Karpas-422 (cell line): Measurements from ENCODE around the gene SNX27. TPM values are rescaled to one million over a fixed set of nuclear protein-coding genes. Genes with fewer than 3 reads are reported as not detected.

ENCODE experiments used
- DNase-seq: peaks from one replicate; pipeline ENCODE4 v3.0.0-alpha.2; 2015
- H2AFZ ChIP-seq: fragments of 200-600 bp; sonication (generic); 2 replicates; pipeline ENCODE4 v1.6.1; 2014; ENCODE audit warnings: antibody characterized with exemption, low read length, mixed read lengths
- H3K27ac ChIP-seq: fragments of 200-600 bp; sonication (generic); 2 replicates; pipeline ENCODE4 v1.5.1; 2014; ENCODE audit warnings: mild to moderate bottlenecking, low read length, moderate library complexity
- H3K27me3 ChIP-seq: fragments of 200-600 bp; sonication (generic); 2 replicates; pipeline ENCODE4 v1.6.1; 2014; ENCODE audit warnings: low read length, mixed read lengths
- H3K36me3 ChIP-seq: fragments of 200-600 bp; sonication (generic); 2 replicates; pipeline ENCODE4 v1.6.1; 2014; ENCODE audit warnings: low read length, mixed read lengths; ENCODE audit not compliant: insufficient read depth
- H3K4me1 ChIP-seq: fragments of 200-600 bp; sonication (generic); 2 replicates; pipeline ENCODE4 v1.6.1; 2014; ENCODE audit warnings: mild to moderate bottlenecking, low read length, mixed read lengths
- H3K4me2 ChIP-seq: fragments of 200-600 bp; sonication (generic); 2 replicates; pipeline ENCODE4 v1.6.1; 2014; ENCODE audit warnings: low read length, low read depth, mild to moderate bottlenecking; ENCODE audit not compliant: poor library complexity, severe bottlenecking
- H3K4me3 ChIP-seq: fragments of 200-600 bp; sonication (generic); 2 replicates; pipeline ENCODE4 v1.5.1; 2014; ENCODE audit warnings: mild to moderate bottlenecking, antibody characterized with exemption, low read length, mixed read lengths
- H3K79me2 ChIP-seq: fragments of 200-600 bp; sonication (generic); 2 replicates; pipeline ENCODE4 v1.6.1; 2014; ENCODE audit warnings: mild to moderate bottlenecking, low read length, mixed read lengths
- H3K9ac ChIP-seq: fragments of 200-600 bp; sonication (generic); 2 replicates; pipeline ENCODE4 v1.6.0; 2014; ENCODE audit warnings: low read length
- H3K9me2 ChIP-seq: fragments of 200-600 bp; sonication (generic), shearing (Covaris generic); replicated peaks from 2 replicates; pipeline ENCODE4 v1.6.0; 2014; ENCODE audit warnings: mild to moderate bottlenecking, low read length, moderate library complexity; ENCODE audit not compliant: insufficient read depth
- H3K9me3 ChIP-seq: fragments of 300-700, 200-600 bp; sonication (generic); 2 replicates; pipeline ENCODE4 v1.6.1; 2014; ENCODE audit warnings: low read length, mixed read lengths
- H4K20me1 ChIP-seq: fragments of 200-600 bp; sonication (generic); 2 replicates; pipeline ENCODE4 v1.6.1; 2014; ENCODE audit warnings: mild to moderate bottlenecking, antibody characterized with exemption, low read length, low read depth; ENCODE audit not compliant: insufficient read depth
- total RNA-seq: library from RNA; depleted of rRNA; stranded (reverse); fragments of >200 nt; shearing (Covaris generic); gene quantifications from 2 replicates; pipeline ENCODE4 v1.2.3, GENCODE V29; 2014; ENCODE audit warnings: low replicate concordance

The SNX27 gene
- total RNA-seq, 1 experiment from 2014 or later: 40.4 TPM

DNA sequence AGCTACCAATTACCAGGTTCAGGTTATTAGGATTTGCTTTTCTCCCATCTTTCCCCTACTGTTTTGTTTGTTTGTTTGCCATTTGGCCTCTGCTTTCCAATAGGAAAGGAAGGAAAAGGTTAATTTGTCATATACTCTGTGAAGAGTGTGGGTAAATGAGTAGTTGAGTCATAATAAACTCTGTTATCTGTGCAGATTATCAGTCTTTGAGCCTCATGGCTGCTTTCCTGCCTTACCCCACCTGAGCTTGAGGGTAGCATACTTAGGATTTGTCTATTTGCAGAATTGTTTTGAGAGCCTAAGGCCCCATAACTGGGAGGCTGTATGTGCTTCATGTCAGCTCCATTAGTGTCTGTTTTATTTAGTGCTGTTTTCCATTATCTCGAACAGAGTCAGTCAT lies 32.9 kb upstream of the SNX27 start:
- Histone ChIP-seq H3K27ac (no peak overlapping the region), H2AFZ (no peak overlapping the region), H3K4me2 (no peak overlapping the region), H3K27me3 (no peaks in the 10 kb centered on the region), H3K9me2 (no peaks in the 10 kb centered on the region), H3K4me3 (no peak overlapping the region), H3K9me3 (no peaks in the 10 kb centered on the region), H3K36me3 (no peaks in the 10 kb centered on the region), H4K20me1 (no peaks in the 10 kb centered on the region), H3K9ac (no peak overlapping the region), H3K4me1 (no peaks in the 10 kb centered on the region), H3K79me2 (no peaks in the 10 kb centered on the region)
- DNase-seq: no peak

DNA sequence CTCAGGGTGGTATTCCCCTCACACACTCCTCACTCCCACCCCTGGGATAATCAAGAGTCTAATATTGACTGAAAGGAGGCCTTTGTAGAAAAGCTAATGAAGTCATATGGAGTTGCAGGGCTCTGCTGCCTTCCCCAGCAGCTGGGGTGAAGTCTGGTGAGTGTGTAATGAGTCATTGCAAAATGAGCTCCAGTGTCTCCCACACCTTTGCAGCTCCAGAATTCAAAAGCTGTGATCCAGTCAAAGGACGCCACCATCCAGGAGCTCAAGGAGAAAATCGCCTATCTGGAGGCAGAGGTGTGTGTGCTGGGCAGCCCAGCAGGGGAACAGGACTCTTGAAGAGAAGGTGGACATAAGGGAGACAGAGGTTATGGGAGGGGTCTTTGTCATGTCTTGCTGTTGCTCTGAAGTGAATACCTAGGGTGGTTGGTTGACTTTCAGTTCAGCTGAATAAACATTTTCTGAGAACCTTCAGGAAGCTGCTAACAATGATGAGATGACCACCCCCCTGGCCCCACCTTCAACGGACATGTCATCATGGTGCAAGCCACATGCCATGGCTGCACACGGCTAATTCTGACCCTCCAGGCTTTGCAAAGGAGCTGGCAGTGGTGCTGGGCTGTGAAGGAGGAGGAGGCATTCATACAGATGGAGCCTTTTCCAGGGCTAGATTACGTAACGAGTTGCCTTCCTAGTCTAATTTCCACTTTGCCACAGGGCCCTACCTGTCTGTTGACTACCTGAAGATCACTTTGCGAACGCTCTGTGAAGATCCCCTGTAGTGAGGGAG lies 32.2 kb upstream of the SNX27 start:
- Histone ChIP-seq H3K4me2 (no peak overlapping the region), H3K9ac (no peak overlapping the region), H3K36me3 (no peaks in the 10 kb centered on the region), H4K20me1 (no peaks in the 10 kb centered on the region), H3K4me1 (no peaks in the 10 kb centered on the region), H3K9me3 (no peaks in the 10 kb centered on the region), H3K27me3 (no peaks in the 10 kb centered on the region), H3K79me2 (no peaks in the 10 kb centered on the region), H3K9me2 (no peaks in the 10 kb centered on the region), H3K4me3 (no peak overlapping the region), H3K27ac (no peak overlapping the region), H2AFZ (no peak overlapping the region)
- DNase-seq: no peak

DNA sequence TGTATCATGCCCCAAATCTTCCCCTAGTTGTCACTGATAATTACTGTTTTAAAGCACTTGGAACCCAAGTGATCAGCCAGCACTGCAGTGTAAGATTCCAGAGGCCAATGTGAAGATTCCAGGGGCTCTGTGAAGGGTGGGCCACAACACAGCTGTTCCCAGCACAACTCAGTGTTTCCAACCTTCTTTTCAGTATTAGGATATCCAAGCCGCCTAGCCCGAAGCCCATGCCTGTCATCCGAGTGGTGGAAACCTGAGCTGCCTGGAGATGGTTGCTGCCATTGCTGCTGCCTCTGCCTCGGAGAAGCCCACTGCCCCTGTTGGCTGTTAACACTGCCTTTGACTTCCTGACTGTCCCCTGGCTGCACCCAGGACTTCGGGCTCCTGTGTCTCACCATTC lies 30.4 kb upstream of the SNX27 start:
- no peaks in the 10 kb centered on the region for H3K27me3 ChIP-seq
- H3K79me2 ChIP-seq: no peaks in the 10 kb centered on the region
- no peaks in the 10 kb centered on the region for H3K4me1 ChIP-seq
- no peak overlapping the region for H3K27ac ChIP-seq
- DNase-seq: no peak
- H3K4me3 ChIP-seq: no peak overlapping the region
- H3K9ac ChIP-seq: no peak overlapping the region
- H3K4me2 ChIP-seq: no peak overlapping the region
- H3K36me3 ChIP-seq: no peaks in the 10 kb centered on the region
- no peaks in the 10 kb centered on the region for H3K9me3 ChIP-seq
- no peaks in the 10 kb centered on the region for H4K20me1 ChIP-seq
- H3K9me2 ChIP-seq: no peaks in the 10 kb centered on the region
- no peak overlapping the region for H2AFZ ChIP-seq

DNA sequence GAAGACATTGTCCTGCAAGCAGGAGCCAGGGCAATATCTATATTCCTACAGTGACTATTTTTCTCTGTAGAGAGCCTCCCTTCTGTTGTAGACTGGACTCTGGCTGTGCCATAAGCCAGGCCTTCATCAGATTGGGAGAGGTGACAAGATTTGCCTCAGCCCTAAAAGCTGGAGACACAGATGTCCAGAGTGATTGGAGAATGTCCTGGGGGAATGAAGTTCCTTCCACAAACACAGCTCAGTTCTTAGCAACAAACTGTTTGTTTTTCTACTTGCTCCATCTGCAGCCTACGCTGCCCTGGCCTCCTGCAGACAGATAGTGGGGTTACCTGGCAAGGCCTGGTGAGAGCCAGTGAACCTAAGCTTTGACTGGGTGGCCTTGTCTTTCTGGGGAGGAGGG lies 29.9 kb upstream of the SNX27 start:
- DNase-seq: no peak
- Histone ChIP-seq H3K27me3 (no peaks in the 10 kb centered on the region), H3K4me2 (no peak overlapping the region)

DNA sequence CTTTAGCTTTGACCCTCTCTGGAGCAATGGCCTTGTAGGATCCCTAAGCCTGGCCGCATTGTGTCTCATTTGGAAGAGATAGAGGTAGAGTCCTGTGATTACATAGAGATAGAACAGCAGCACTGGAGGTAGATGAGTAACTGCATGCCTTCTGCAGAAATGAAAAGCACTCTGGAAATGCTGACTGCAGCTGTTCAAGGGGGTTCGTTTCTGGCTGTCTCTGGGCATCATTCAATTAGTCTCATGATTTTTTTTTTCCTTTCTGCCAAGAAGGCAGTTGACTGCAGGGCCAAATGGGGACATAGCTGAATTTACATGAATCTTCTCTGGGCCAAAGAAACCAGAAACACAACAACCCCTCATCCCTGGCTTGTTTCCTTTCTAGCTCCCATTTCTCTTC lies 28.1 kb upstream of the SNX27 start:
- H3K36me3 ChIP-seq: no peaks in the 10 kb centered on the region
- H3K4me1 ChIP-seq: no peaks in the 10 kb centered on the region
- H3K4me3 ChIP-seq: no peak overlapping the region
- no peaks in the 10 kb centered on the region for H3K27me3 ChIP-seq
- H3K27ac ChIP-seq: no peak overlapping the region
- H3K4me2 ChIP-seq: no peak overlapping the region
- H3K9me2 ChIP-seq: no peaks in the 10 kb centered on the region
- no peaks in the 10 kb centered on the region for H3K79me2 ChIP-seq
- H3K9ac ChIP-seq: no peak overlapping the region
- no peak overlapping the region for H2AFZ ChIP-seq
- no peaks in the 10 kb centered on the region for H3K9me3 ChIP-seq
- H4K20me1 ChIP-seq: no peaks in the 10 kb centered on the region
- DNase-seq: no peak

More for the DNA sequence above, 29.9 kb upstream of the SNX27 start:
- Histone ChIP-seq H3K4me3 (no peak overlapping the region), H4K20me1 (no peaks in the 10 kb centered on the region), H3K79me2 (no peaks in the 10 kb centered on the region), H3K36me3 (no peaks in the 10 kb centered on the region), H2AFZ (no peak overlapping the region), H3K27ac (no peak overlapping the region), H3K4me1 (no peaks in the 10 kb centered on the region), H3K9ac (no peak overlapping the region), H3K9me3 (no peaks in the 10 kb centered on the region), H3K9me2 (no peaks in the 10 kb centered on the region)

DNA sequence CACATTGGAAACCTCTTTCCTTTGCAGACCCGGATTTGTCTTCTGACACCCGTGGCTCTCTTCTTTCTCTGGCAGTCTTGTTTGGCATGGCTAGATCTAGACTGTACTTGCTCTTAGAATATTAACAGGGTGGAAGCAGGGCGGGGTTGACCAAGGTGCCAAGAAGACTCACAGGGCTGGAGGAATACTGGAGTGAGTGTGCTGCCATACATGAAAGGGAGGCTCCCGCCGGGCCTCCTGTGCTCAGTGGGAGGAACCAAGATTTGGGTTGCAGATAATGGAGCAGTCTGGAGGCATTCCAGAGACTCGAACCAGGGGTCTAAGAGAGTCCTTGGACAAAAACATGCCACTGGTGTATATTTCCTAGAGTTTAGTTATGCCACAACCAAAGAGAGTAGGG lies 27.6 kb upstream of the SNX27 start:
- H2AFZ ChIP-seq: no peak overlapping the region
- no peaks in the 10 kb centered on the region for H3K9me3 ChIP-seq
- H4K20me1 ChIP-seq: no peaks in the 10 kb centered on the region
- no peak overlapping the region for H3K4me2 ChIP-seq
- H3K36me3 ChIP-seq: no peaks in the 10 kb centered on the region
- H3K79me2 ChIP-seq: no peaks in the 10 kb centered on the region
- no peak overlapping the region for H3K9ac ChIP-seq
- no peaks in the 10 kb centered on the region for H3K27me3 ChIP-seq
- H3K4me1 ChIP-seq: no peaks in the 10 kb centered on the region
- DNase-seq: no peak
- no peak overlapping the region for H3K4me3 ChIP-seq
- no peak overlapping the region for H3K27ac ChIP-seq
- H3K9me2 ChIP-seq: no peaks in the 10 kb centered on the region

DNA sequence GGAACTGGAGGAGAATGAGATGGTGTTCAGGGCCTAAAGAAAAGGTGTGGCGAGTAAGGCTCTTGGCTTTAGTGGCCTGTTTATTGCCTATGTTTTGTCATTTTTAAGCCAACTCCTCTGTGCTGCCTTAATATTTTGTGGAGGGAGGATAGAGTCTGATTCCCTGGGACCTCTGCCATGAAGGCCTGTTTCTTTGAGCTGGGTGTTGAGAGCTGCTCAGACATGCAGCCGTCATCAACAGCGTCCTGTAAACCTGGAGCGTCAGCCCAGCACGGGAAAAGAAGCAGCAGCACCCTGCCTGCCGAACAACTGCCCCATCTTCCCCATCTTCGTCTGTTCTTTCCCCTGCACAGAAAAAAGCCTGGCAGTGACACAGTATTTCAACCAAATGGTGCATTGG lies 27.1 kb upstream of the SNX27 start:
- H3K4me3 ChIP-seq: no peak overlapping the region
- no peaks in the 10 kb centered on the region for H3K27me3 ChIP-seq
- H3K79me2 ChIP-seq: no peaks in the 10 kb centered on the region
- no peaks in the 10 kb centered on the region for H3K4me1 ChIP-seq
- no peak overlapping the region for H3K4me2 ChIP-seq
- no peaks in the 10 kb centered on the region for H3K9me3 ChIP-seq
- DNase-seq: no peak
- no peak overlapping the region for H2AFZ ChIP-seq
- no peak overlapping the region for H3K9ac ChIP-seq
- H3K27ac ChIP-seq: no peak overlapping the region
- H3K36me3 ChIP-seq: no peaks in the 10 kb centered on the region
- H3K9me2 ChIP-seq: no peaks in the 10 kb centered on the region
- H4K20me1 ChIP-seq: no peaks in the 10 kb centered on the region

DNA sequence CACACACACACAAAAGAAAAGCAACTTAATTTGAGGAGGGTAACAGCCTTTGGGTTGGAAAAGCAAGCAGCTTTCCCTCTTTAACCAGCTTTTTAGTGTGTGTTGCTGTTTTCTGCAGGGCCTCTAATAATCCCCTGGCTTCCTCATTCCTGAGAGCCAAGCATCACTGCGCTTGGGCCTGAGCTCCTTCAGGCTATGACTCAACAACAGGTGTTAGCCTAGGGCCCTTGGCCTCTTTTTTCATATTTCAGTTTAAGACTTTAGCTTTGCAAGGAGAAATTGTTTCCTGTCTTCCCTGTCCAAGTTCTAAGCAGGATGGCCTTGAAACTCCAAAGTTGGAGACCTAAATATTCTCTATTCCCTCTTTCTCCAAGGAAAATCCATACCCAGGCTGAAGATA lies 26.2 kb upstream of the SNX27 start:
- Histone ChIP-seq H3K4me2 (no peak overlapping the region), H4K20me1 (no peaks in the 10 kb centered on the region), H3K36me3 (no peaks in the 10 kb centered on the region), H3K27ac (no peak overlapping the region), H3K4me1 (no peaks in the 10 kb centered on the region), H3K9me2 (no peaks in the 10 kb centered on the region), H3K9me3 (no peaks in the 10 kb centered on the region), H2AFZ (no peak overlapping the region), H3K27me3 (no peaks in the 10 kb centered on the region), H3K9ac (no peak overlapping the region), H3K4me3 (no peak overlapping the region), H3K79me2 (no peaks in the 10 kb centered on the region)
- no peak for DNase-seq
